HEK293T (cell line): ENCODE data around the gene IFT25.

Experiments
- CTCF ChIA-PET: fragments of 350-600 bp; formaldehyde crosslinking; extraction: SDS; loops from one replicate; lab custom pipeline; 2021; ENCODE audit warnings: antibody characterized with exemption, inconsistent platforms; lab: Yijun Ruan, JAX
- POLR2A ChIA-PET: fragments of 350-600 bp; formaldehyde crosslinking; extraction: SDS; loops from one replicate; lab custom pipeline; 2020; ENCODE audit warnings: antibody characterized with exemption, inconsistent platforms; lab: Yijun Ruan, JAX
- DNase-seq: peaks from one replicate; pipeline ENCODE4 v3.0.0; 2012; ENCODE audit warnings: mixed read lengths; ENCODE audit errors: extremely low spot score
- ARNT ChIP-seq: fragments of 450-650 bp; IDR thresholded peaks from 2 replicates; pipeline ENCODE4 v1.6.1; 2017; ENCODE audit warnings: mild to moderate bottlenecking
- BHLHE40 ChIP-seq: fragments of 450-650 bp; IDR thresholded peaks from 2 replicates; pipeline ENCODE4 v1.6.1; 2016; ENCODE audit warnings: mild to moderate bottlenecking, moderate library complexity, borderline replicate concordance
- CTBP1 ChIP-seq: fragments of 450-650 bp; IDR thresholded peaks from 2 replicates; pipeline ENCODE4 v1.6.1; 2016; ENCODE audit warnings: borderline replicate concordance
- ELF4 ChIP-seq: fragments of 450-650 bp; IDR thresholded peaks from 2 replicates; pipeline ENCODE4 v1.6.1; 2017; ENCODE audit warnings: antibody characterized with exemption
- FOXA1 ChIP-seq: fragments of 450-650 bp; IDR thresholded peaks from 2 replicates; pipeline ENCODE4 v1.6.1; 2016; ENCODE audit warnings: mild to moderate bottlenecking
- FOXK2 ChIP-seq: fragments of 450-650 bp; IDR thresholded peaks from 2 replicates; pipeline ENCODE4 v1.6.1; 2016; ENCODE audit warnings: mild to moderate bottlenecking
- FOXM1 ChIP-seq: fragments of 450-650 bp; IDR thresholded peaks from 2 replicates; pipeline ENCODE4 v1.6.1; 2017; ENCODE audit warnings: mild to moderate bottlenecking, borderline replicate concordance
- HDGF ChIP-seq: fragments of 450-650 bp; IDR thresholded peaks from 2 replicates; pipeline ENCODE4 v1.6.1; 2017; ENCODE audit warnings: antibody characterized with exemption, borderline replicate concordance
- L3MBTL2 ChIP-seq: fragments of 450-650 bp; conservative IDR thresholded peaks from 2 replicates; pipeline ENCODE4 v1.6.1; 2016; ENCODE audit warnings: mild to moderate bottlenecking
- LEF1 ChIP-seq: fragments of 450-650 bp; IDR thresholded peaks from 2 replicates; pipeline ENCODE4 v1.6.1; 2017; ENCODE audit warnings: mild to moderate bottlenecking, borderline replicate concordance
- NFRKB ChIP-seq: fragments of 450-650 bp; IDR thresholded peaks from 2 replicates; pipeline ENCODE4 v1.6.1; 2016; ENCODE audit warnings: mild to moderate bottlenecking, moderate library complexity
- PKNOX1 ChIP-seq: fragments of 450-650 bp; IDR thresholded peaks from 2 replicates; pipeline ENCODE4 v1.6.1; 2016
- SP1 ChIP-seq: fragments of 450-650 bp; IDR thresholded peaks from 2 replicates; pipeline ENCODE4 v1.6.1; 2017
- SUZ12 ChIP-seq: fragments of 450-650 bp; IDR thresholded peaks from 2 replicates; pipeline ENCODE4 v1.6.1; 2016; ENCODE audit warnings: mild to moderate bottlenecking
- TARDBP ChIP-seq: fragments of 450-650 bp; IDR thresholded peaks from 2 replicates; pipeline ENCODE4 v1.6.1; 2016
- ZNF384 ChIP-seq: fragments of 450-650 bp; IDR thresholded peaks from 2 replicates; pipeline ENCODE4 v1.6.1; 2016

IFT25 gene

GRCh38 chr1:53968125-53968513 lies 22.6 kb upstream of the IFT25 start:
- ChIA-PET CTCF (no interaction called here), POLR2A (no interaction called here)
- no peak for DNase-seq
- no peak for TF ChIP-seq FOXM1
- TF ChIP-seq SP1: no peak
- TF ChIP-seq ARNT: no peak
- TF ChIP-seq HDGF: no peak
- TF ChIP-seq ZNF384: no peak
- TF ChIP-seq SUZ12: no peak
- TF ChIP-seq CTBP1: no peak
- TF ChIP-seq PKNOX1: no peak
- no peak for TF ChIP-seq LEF1

- ChIA-PET POLR2A (no interaction called here), CTCF (no interaction called here)
- TF ChIP-seq NFRKB: no peak
- no peak for TF ChIP-seq HDGF
- TF ChIP-seq LEF1: no peak
- no peak for TF ChIP-seq ELF4
- TF ChIP-seq FOXK2: no peak
- TF ChIP-seq ARNT: no peak
- no peak for TF ChIP-seq SP1
- no peak for TF ChIP-seq L3MBTL2
- TF ChIP-seq PKNOX1: no peak
- TF ChIP-seq SUZ12: no peak
- TF ChIP-seq CTBP1: no peak
- no peak for TF ChIP-seq BHLHE40
- TF ChIP-seq FOXA1: no peak
- no peak for TF ChIP-seq TARDBP
- no peak for TF ChIP-seq ZNF384
- no peak for TF ChIP-seq FOXM1
- DNase-seq: no peak
These were observed 22.1 kb upstream of the IFT25 start for GRCh38 chr1:53967409-53968124.

- TF ChIP-seq TARDBP (no peak), CTBP1 (no peak), FOXM1 (no peak), BHLHE40 (no peak), ELF4 (no peak), FOXK2 (no peak), HDGF (no peak), LEF1 (no peak), PKNOX1 (no peak), SP1 (no peak), L3MBTL2 (no peak), FOXA1 (no peak), ZNF384 (no peak), ARNT (no peak)
- ChIA-PET POLR2A (interaction anchor here (1.4 kb wide), 1 partner anchor 21 kb away, joined by 4 read pairs; the partner anchor contains the start of gene IFT25), CTCF (no interaction called here)
- no peak for DNase-seq
These were observed 21.3 kb upstream of the IFT25 start for GRCh38 chr1:53966794-53967193.

- no peak for TF ChIP-seq LEF1
- TF ChIP-seq FOXA1: no peak
- no peak for TF ChIP-seq ARNT
- TF ChIP-seq ELF4: no peak
- no peak for TF ChIP-seq SP1
- no peak for TF ChIP-seq PKNOX1
- TF ChIP-seq CTBP1: no peak
- no peak for TF ChIP-seq FOXM1
- TF ChIP-seq ZNF384: no peak
- TF ChIP-seq SUZ12: no peak
- TF ChIP-seq NFRKB: no peak
- no peak for TF ChIP-seq BHLHE40
- no peak for TF ChIP-seq HDGF
- TF ChIP-seq FOXK2: no peak
- no peak for TF ChIP-seq L3MBTL2
- no peak for TF ChIP-seq TARDBP
- ChIA-PET CTCF (no interaction called here), POLR2A (interaction anchor here (0.5 kb wide), 1 partner anchor 30 kb away, joined by 3 read pairs; no protein-coding TSS in a partner anchor)
- no peak for DNase-seq
These were observed 18.6 kb upstream of the IFT25 start for GRCh38 chr1:53964109-53964508.

GRCh38 chr1:53963460-53963859 lies 18.0 kb upstream of the IFT25 start:
- TF ChIP-seq NFRKB: no peak
- TF ChIP-seq FOXM1: no peak
- TF ChIP-seq BHLHE40: no peak
- TF ChIP-seq SUZ12: no peak
- no peak for DNase-seq
- ChIA-PET POLR2A (interaction anchor here (1.1 kb wide), 1 partner anchor 9 kb away, joined by 3 read pairs; no protein-coding TSS in a partner anchor), CTCF (no interaction called here)
